OCI-LY1 (cell line): ENCODE data around the gene ZFYVE21.

Experiments used
- H2AFZ ChIP-seq: fragments of 200-600 bp; sonication (generic), shearing (Covaris generic); 2 replicates; pipeline ENCODE4 v1.6.0; 2014; ENCODE audit warnings: antibody characterized with exemption, mild to moderate bottlenecking, low read length
- H3F3A ChIP-seq: fragments of 200-600 bp; sonication (generic), shearing (Covaris generic); 2 replicates; pipeline ENCODE4 v1.6.0; 2014; ENCODE audit warnings: mild to moderate bottlenecking, antibody characterized with exemption, low read length, moderate library complexity; ENCODE audit not compliant: insufficient read depth
- H3K27ac ChIP-seq: fragments of 200-600 bp; sonication (generic); 2 replicates; pipeline ENCODE4 v1.5.1; 2014; ENCODE audit warnings: low read length, mixed run types, mild to moderate bottlenecking, low read depth; ENCODE audit not compliant: poor library complexity, severe bottlenecking
- H3K27me3 ChIP-seq: fragments of 200-600 bp; sonication (generic); 2 replicates; pipeline ENCODE4 v1.6.0; 2014; ENCODE audit warnings: antibody characterized with exemption, mild to moderate bottlenecking, low read length, moderate library complexity; ENCODE audit not compliant: insufficient read depth
- H3K36me3 ChIP-seq: fragments of 200-600 bp; sonication (generic); 2 replicates; pipeline ENCODE4 v1.6.1; 2014; ENCODE audit warnings: mild to moderate bottlenecking, antibody characterized with exemption, low read length, moderate library complexity, mixed read lengths; ENCODE audit not compliant: insufficient read depth
- H3K4me1 ChIP-seq: fragments of 200-600 bp; sonication (generic); 2 replicates; pipeline ENCODE4 v1.5.1; 2014; ENCODE audit warnings: mild to moderate bottlenecking, low read length, moderate library complexity; ENCODE audit not compliant: insufficient read depth, severe bottlenecking
- H3K4me2 ChIP-seq: fragments of 200-600 bp; sonication (generic), shearing (Covaris generic); 2 replicates; pipeline ENCODE4 v1.6.1; 2014; ENCODE audit warnings: low read length
- H3K4me3 ChIP-seq: fragments of 200-600 bp; sonication (generic); 2 replicates; pipeline ENCODE4 v1.5.1; 2014; ENCODE audit warnings: low read length, low read depth, mild to moderate bottlenecking, mixed read lengths; ENCODE audit not compliant: poor library complexity, severe bottlenecking
- H3K79me2 ChIP-seq: fragments of 200-600 bp; shearing (Covaris generic); 2 replicates; pipeline ENCODE4 v1.6.1; 2016; ENCODE audit warnings: mixed run types, low read length, mixed read lengths; ENCODE audit not compliant: insufficient read depth
- H3K9ac ChIP-seq: fragments of 200-600 bp; sonication (generic), shearing (Covaris generic); 2 replicates; pipeline ENCODE4 v1.6.1; 2014; ENCODE audit warnings: mild to moderate bottlenecking, low read length, mixed read lengths
- H3K9me2 ChIP-seq: fragments of 200-600 bp; sonication (generic), shearing (Covaris generic); 2 replicates; pipeline ENCODE4 v1.6.1; 2014; ENCODE audit warnings: low read depth, mild to moderate bottlenecking, low read length, mixed read lengths
- H3K9me3 ChIP-seq: fragments of 200-600 bp; shearing (Covaris generic); 2 replicates; pipeline ENCODE4 v1.6.1; 2014; ENCODE audit warnings: low read length, mixed read lengths
- H4K20me1 ChIP-seq: fragments of 200-600 bp; sonication (generic), shearing (Covaris generic); 2 replicates; pipeline ENCODE4 v1.6.0; 2016; ENCODE audit warnings: mild to moderate bottlenecking, low read length; ENCODE audit not compliant: insufficient read depth
- CTCF ChIP-seq: fragments of 200-600 bp; sonication (generic), shearing (Covaris generic); IDR thresholded peaks from 2 replicates; pipeline ENCODE4 v1.5.1; 2017; ENCODE audit warnings: mild to moderate bottlenecking, antibody characterized with exemption, low read length, moderate library complexity, mixed read lengths
- EZH2 ChIP-seq: fragments of 200-600 bp; sonication (generic), shearing (Covaris generic); IDR thresholded peaks from 2 replicates; pipeline ENCODE4 v1.8.0; 2017; ENCODE audit warnings: borderline replicate concordance, mixed run types, mild to moderate bottlenecking, antibody characterized with exemption, low read length, moderate library complexity, mixed read lengths

Gene ZFYVE21

GRCh38 chr14:103685276-103686211, 30.1 kb upstream of the ZFYVE21 start:
- Histone ChIP-seq H4K20me1 (no peaks in the 10 kb centered on the region), H3K9me3 (no peaks in the 10 kb centered on the region), H3K9me2 (no peaks in the 10 kb centered on the region), H3K79me2 (no peaks in the 10 kb centered on the region), H3K27ac (peak overlapping the region; percentile 14), H3K4me2 (no peak overlapping the region), H3K27me3 (no peaks in the 10 kb centered on the region), H2AFZ (no peak overlapping the region), H3K4me1 (peaks cover 38% of the 10 kb centered on the region), H3F3A (no peaks in the 10 kb centered on the region), H3K36me3 (peaks cover 74% of the 10 kb centered on the region), H3K9ac (no peak overlapping the region), H3K4me3 (no peak overlapping the region)
- TF ChIP-seq CTCF (no peak), EZH2 (no peak)

DNA sequence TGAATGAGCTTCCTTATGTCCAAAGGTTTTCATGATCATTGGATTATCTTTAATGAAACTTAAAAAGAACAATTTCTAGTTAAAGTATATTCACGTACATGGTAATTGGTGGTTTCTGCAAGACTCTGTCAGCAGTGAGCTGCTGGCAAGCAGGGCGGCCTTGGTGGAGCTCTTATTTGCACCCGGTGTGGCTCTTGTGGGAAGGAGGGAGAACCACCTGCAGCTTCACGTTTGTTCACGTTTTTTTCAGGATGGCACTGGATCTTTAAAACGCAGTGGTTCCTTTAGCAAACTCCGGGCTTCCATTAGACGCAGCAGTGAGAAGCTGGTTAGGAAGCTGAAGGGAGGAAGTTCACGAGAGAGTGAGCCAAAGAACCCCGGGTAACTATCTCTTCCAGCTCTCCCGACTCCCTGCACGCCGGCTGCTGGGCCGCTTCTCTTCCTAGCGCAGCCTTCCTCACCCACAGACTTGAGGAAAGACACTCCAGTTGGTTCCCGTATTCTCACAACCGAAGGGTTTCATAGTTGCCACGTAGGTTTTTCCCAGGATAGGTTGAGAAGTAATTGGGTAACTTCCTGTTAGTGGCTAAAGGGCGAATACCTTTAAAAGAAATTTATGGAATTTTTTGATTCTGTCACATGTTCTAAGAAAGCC, 28.7 kb upstream of the ZFYVE21 start:
- peak overlapping the region; percentile 19 for H3K27ac ChIP-seq
- H4K20me1 ChIP-seq, result no peaks in the 10 kb centered on the region

GRCh38 chr14:103687712-103688111, 27.9 kb upstream of the ZFYVE21 start:
- H3K27ac ChIP-seq, result no peak overlapping the region
- no peaks in the 10 kb centered on the region for H3K9me3 ChIP-seq
- no peak overlapping the region for H3K4me2 ChIP-seq
- H3K4me3 ChIP-seq, result no peak overlapping the region
- H3K36me3 ChIP-seq, result peaks cover 59% of the 10 kb centered on the region
- no peaks in the 10 kb centered on the region for H3K27me3 ChIP-seq
- H3K4me1 ChIP-seq, result peaks cover 59% of the 10 kb centered on the region
- no peaks in the 10 kb centered on the region for H3K9me2 ChIP-seq
- H2AFZ ChIP-seq, result no peak overlapping the region
- H3K9ac ChIP-seq, result no peak overlapping the region
- no peaks in the 10 kb centered on the region for H3K79me2 ChIP-seq
- H3F3A ChIP-seq, result peaks cover 4% of the 10 kb centered on the region; the same call in 1 of the 2 replicates
- no peak for TF ChIP-seq CTCF
- no peak for TF ChIP-seq EZH2
- H4K20me1 ChIP-seq, result no peaks in the 10 kb centered on the region

More for the DNA sequence above, 28.7 kb upstream of the ZFYVE21 start:
- Histone ChIP-seq H3K4me3 (no peak overlapping the region), H3F3A (no peaks in the 10 kb centered on the region; the same call in 1 of the 2 replicates), H3K79me2 (no peaks in the 10 kb centered on the region), H2AFZ (no peak overlapping the region), H3K9ac (no peak overlapping the region), H3K36me3 (peaks cover 61% of the 10 kb centered on the region), H3K9me2 (no peaks in the 10 kb centered on the region), H3K4me2 (no peak overlapping the region), H3K4me1 (peaks cover 52% of the 10 kb centered on the region), H3K9me3 (no peaks in the 10 kb centered on the region), H3K27me3 (no peaks in the 10 kb centered on the region)
- TF ChIP-seq CTCF (no peak), EZH2 (no peak)
